ENCODE measurements around the gene IKZF1.

Gene IKZF1

GRCh38 chr7:50304129-50304910 is at the start of gene IKZF1:
TSS of gene IKZF1 (plus strand) at chr7:50304716. CDS start at chr7:50319062, 14,346 bp downstream.
- DNase-seq (ENCODE audit: low read depth in 2 of 2, low spot score in 1 of 2): no peak

GRCh38 chr7:50261593-50261992 is 42.9 kb upstream of the IKZF1 start:
- DNase-seq (ENCODE audit: low read depth in 2 of 2, low spot score in 1 of 2): no peak

- no peak for DNase-seq (ENCODE audit: low read depth in 2 of 2, low spot score in 1 of 2)
These were observed 42.1 kb upstream of the IKZF1 start for GRCh38 chr7:50262446-50262845.

DNA sequence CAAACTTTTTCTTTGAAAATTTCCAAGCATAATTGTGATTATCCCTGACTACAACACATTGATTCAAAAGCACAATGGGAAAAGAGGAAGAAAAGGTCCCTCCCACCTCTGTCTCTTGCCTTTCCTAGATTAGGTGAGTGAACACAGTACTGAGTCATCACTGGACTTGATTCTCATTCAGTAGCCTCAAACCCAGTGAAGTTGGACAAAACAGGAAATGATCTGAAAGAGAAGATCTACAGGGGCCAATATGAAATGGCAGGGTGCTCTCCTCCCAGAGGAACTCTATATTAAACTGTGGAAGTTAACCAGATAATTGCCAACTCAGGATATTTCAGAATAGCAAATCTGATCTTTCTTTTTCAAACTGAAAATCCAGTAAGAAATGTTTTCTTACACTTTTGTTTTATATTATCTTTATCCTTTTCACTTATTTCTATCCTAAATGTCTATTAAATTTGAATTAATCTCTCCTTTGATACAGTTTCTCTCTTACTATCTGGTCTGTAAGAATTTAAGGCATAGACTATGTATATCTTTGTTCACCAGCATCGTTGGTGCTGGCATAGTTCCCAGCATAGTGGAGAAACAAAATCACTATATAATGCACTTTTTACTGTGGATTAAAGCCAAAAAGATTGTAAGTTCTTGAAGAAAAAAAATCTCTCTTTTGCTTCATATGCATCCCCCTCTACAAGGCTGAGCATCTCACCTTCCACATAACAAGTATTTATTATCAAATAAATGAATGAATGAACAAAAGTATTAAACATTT is 41.4 kb upstream of the IKZF1 start:
- DNase-seq (ENCODE audit: low read depth in 2 of 2, low spot score in 1 of 2): no peak

- DNase-seq (ENCODE audit: low read depth in 2 of 2, low spot score in 1 of 2): no peak
These were observed 39.6 kb upstream of the IKZF1 start for GRCh38 chr7:50264908-50265307.

DNA sequence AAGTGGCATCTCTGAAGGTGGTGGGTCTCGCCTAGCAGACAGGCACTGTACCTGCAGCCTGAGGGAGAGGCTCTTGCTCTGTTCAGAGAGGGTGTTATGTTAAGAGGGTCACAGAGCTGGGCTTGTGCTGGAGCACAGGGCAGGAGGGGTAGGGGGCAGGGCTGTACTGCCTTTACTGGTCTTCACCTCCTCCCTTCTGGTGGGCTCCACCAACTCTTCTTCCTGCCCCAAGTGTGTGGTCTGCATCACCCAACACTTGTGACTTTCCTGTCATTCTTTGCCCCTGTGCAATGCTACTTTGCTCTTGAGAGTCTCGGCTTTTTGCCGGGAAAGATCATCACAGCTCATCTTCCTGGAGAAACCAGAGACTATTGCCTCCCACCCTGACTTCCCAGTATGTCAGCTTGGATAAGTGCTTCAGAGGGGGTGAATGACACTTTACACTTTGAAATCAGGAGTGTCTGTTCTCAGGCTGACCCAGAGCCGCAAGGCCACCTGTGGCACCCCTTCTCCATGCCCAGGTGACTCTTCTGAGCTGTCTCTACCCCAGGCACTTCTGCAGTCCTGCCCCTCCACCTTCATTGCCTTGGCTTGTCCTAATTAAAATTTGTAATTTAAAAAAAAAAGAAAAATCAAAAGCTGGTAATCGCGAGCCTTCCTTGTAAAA is 38.4 kb upstream of the IKZF1 start:
- DNase-seq (ENCODE audit: low read depth in 2 of 2, low spot score in 1 of 2): no peak

DNA sequence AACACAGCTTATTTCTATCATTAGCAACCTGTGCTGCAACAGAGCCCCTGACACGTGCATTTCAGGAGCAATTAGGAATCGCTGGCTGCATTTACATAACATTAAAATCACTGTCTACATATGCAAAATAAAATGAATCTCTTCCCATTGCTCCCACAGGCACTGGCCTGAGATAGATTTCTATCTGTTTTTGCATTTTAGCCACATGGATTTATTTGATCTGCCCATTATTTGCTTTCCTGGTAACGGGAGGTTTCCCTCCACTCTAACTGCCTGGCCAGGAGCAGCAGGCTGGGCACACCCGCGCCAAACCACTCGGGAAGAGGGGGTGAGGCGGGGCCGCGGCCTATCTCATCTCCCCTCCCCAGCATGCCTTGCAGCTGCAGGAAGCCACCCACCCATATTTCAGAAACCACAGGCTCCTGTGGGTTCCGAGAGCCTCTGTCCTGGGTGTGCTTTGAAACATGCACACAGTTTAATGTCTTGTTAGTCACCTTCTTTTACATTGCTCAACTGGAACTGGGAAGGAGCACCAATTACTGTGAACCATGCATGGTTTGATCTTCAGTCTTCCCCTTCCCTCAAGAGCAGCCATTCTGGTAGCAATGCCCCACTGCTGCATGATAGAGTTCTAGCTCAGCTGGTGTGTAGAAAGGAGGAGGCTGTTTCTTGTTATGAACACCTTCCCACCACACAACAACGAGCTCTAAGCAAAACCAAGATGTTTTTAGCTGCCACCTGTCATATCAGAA is 37.7 kb upstream of the IKZF1 start:
- peak; percentile 44 to 58 for DNase-seq (ENCODE audit: low read depth in 2 of 2, low spot score in 1 of 2)

DNA sequence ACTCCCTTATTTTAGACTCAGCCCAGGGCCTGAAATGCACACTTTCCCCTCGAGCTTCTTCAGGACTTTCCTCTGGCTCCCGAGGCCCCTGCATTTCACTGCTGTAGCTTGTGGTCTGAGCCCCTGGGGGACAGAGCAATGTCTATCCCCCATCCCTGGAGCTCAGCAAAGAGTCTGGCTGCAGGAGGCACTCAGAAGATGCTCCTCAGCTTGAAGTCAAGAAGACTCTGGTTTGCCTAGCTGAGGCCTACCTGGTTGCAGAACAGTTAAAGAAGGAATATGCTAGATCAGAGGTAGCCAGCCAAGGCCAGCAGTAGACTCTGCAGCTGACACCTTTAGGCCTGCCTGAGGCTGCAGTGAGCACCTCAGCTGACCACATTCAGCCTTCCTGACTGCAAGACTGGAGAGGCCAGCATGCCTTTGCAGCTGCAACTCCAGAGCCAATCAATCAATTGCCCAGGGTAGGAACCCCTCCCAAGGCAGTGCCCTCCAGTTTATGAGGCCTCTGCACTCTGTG is 36.9 kb upstream of the IKZF1 start:
- DNase-seq (ENCODE audit: low read depth in 2 of 2, low spot score in 1 of 2): no peak

- no peak for DNase-seq (ENCODE audit: low read depth in 2 of 2, low spot score in 1 of 2)
These were observed 36.3 kb upstream of the IKZF1 start for GRCh38 chr7:50268223-50268622.

DNA sequence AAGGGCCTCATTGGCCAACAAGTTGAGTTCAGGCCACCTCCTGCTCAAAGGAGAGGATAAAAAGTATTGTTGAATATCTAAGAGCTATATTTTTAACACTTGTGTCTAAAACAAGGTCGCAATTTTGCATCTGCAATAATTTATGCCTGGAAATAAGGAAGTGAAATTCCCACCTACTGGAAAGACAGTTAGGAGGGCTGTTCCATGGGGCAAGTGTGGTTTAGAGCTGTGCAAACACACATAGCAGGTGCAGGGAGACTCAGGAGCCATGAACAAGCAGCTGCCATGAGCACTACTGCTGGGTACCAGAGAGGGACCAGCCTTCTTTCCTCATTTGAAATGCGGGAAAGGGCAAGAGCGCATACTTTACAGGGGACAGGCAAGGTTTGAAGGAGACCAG is 35.5 kb upstream of the IKZF1 start:
- no peak for DNase-seq (ENCODE audit: low read depth in 2 of 2, low spot score in 1 of 2)

GRCh38 chr7:50270531-50271018 is 33.9 kb upstream of the IKZF1 start:
- no peak for DNase-seq (ENCODE audit: low read depth in 2 of 2, low spot score in 1 of 2)

GRCh38 chr7:50272808-50273207 is 31.7 kb upstream of the IKZF1 start:
- no peak for DNase-seq (ENCODE audit: low read depth in 2 of 2, low spot score in 1 of 2)

- DNase-seq (ENCODE audit: low read depth in 2 of 2, low spot score in 1 of 2): no peak
These were observed 31.2 kb upstream of the IKZF1 start for GRCh38 chr7:50273301-50273700.

DNA sequence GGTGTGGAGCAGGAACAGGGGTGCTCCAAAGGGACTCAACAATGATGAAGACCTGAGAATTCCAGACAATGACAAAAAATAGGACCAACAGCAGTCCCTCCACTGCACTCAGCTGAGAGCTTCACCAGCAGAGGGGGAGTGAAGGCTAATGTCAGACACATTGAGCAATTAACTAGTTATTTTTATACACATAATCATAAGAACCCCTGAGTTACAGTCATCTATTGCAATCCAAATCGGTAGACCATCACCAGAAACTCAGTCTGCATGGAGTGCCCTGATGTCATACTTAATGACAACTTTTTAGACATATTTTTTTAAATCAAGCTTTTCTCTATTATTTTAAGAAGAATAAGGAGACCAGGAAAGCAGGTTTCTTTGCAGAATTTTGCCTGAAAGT is 30.6 kb upstream of the IKZF1 start:
- no peak for DNase-seq (ENCODE audit: low read depth in 2 of 2, low spot score in 1 of 2)

GRCh38 chr7:50274361-50274760 is 30.2 kb upstream of the IKZF1 start:
- no peak for DNase-seq (ENCODE audit: low read depth in 2 of 2, low spot score in 1 of 2)

- DNase-seq (ENCODE audit: low read depth in 2 of 2, low spot score in 1 of 2): no peak
These were observed 29.1 kb upstream of the IKZF1 start for GRCh38 chr7:50275430-50275829.

DNA sequence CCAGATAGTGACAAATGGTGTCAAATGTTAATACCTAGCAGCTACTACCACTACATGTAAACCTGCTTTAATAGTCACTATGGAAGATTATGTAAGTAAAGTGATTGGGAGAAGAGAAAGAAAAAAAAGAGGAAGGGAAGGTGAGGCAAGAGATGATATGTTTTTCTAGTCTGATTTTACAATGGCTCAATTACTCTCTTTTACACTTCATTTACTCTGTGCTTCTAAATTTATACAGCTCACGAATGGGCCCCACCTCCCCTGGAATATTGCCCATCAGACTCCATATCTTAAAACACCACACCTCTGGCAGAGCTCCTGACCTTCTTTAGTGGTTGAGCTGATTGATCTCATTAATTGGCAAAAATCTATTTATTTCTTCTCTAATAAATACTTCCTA is 28.0 kb upstream of the IKZF1 start:
- DNase-seq (ENCODE audit: low read depth in 2 of 2, low spot score in 1 of 2): no peak

GRCh38 chr7:50278120-50278519 is 26.4 kb upstream of the IKZF1 start:
- DNase-seq (ENCODE audit: low read depth in 2 of 2, low spot score in 1 of 2): no peak

DNA sequence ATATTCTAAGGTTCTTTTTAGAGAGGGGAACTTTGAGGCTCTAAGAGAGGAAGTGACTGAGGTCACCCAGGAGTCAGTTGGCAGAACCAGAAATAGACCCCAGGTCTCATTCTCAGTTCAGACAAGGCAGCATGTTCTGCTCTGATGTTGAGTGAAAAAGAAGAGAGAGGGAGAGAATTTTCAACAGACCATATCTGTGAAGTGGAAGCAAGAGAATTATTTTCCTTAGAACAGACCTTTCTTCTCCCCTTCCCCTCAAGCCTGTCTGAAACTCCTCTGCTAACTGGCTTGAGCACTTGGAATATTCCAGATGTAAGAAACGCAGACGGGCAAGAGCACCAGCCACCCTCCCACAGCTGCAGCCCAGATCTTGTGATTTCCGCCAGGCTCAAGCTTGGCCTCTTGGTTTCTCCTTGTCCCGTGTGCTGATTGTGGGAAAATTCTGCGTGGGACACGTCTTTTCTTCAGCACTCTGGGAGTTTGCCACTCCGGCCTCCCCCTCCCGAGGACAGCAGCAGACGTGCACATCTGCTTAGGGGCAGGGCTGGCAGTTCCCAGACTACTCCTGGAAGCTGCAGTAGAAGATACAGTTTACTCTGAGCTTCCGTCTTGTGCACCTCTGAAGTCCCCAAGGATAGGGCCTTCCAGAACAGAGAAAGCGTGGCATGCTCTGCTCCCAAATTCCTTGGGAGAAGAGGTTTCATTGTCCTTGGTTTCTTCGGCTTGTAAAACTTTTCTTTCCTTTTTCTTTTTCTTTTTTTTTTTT is 22.7 kb upstream of the IKZF1 start:
- no peak for DNase-seq (ENCODE audit: low read depth in 2 of 2, low spot score in 1 of 2)
